ENCODE measurements around the gene P2RY8.
"Not testable (repeated sequence)": the region's sequence is repeated elsewhere in the genome, so short reads cannot be mapped to it uniquely, and the experiment has no call there.

Gene P2RY8, protein sequence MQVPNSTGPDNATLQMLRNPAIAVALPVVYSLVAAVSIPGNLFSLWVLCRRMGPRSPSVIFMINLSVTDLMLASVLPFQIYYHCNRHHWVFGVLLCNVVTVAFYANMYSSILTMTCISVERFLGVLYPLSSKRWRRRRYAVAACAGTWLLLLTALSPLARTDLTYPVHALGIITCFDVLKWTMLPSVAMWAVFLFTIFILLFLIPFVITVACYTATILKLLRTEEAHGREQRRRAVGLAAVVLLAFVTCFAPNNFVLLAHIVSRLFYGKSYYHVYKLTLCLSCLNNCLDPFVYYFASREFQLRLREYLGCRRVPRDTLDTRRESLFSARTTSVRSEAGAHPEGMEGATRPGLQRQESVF
- 72.0 to 523 reads per million in 2 experiments for total RNA-seq

DNA sequence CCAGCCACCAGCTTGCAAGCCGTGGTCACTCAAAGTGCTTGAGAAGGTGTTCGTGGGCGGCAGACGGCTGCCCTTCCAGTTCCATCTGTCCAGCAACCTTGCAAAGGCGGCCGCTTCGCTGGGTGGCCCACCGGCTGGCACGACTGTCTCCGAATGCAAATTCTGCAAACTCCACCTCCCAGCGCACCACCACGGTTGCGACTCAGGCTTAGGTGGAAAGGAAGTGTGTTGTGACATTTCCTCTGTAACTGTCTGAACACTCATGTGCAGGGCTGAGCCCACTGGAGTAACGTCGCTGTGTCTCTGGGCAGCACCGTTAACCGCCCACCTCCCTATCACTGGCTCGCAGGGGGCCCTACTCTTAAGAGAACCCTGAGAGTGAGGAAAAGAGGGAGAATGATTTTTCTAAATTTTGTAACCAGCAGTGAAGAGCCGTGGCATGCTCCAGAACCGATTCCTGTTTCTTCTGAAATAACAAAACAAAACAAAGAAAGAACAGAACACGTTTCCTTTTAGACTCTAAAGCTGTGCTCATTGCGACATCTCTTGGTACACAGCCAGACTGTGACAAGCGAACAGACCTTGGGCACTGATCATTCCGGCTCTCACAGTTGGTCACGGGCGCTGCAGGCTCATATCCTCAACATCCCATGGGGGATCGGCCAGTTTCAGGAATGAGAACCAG, at the start of gene P2RY8:
TSS of gene P2RY8 (minus strand) at position 155 of the 685 bp plus-strand sequence. CDS start 70,627 bp downstream, outside the sequence.
- peak; percentile 62 for DNase-seq (ENCODE audit: low read depth)

DNA sequence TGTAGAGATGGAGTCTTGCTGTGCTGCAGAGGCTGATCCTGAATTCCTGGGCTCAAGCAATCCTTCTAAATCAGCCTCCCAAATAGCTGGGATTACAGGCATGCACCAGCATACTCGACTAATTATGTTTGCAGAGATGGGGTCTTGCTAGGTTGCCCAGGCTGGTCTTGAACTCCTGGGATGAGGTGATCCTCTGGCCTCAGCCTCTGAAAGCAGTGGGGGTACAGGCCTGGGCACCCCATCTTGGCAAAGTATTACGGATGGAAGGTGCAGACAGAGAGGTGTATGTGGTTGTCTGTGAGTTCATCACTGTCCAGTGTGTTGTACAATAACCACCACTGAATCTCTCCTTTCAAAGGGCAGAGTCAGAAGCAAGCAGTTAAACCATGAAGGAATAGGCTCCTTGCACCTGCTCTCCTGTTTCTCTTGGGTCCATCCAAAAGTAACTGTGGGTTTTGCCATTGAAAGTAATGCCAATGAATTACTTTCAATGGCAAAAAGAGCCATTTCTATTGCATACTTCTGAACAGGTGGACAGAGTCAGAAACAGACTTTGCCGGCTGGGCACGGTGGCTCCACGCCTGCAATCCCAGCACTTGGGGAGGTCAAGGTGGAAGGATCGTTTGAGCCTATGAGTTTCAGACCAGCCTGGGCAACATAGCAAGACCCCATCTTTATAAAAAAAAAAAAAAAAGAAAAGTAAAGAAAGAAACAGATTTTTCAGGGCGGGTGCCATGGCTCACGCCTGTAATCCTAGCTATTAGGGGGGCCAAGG, 47.4 kb upstream of the P2RY8 start:
- no peak for DNase-seq (ENCODE audit: low read depth)

DNA sequence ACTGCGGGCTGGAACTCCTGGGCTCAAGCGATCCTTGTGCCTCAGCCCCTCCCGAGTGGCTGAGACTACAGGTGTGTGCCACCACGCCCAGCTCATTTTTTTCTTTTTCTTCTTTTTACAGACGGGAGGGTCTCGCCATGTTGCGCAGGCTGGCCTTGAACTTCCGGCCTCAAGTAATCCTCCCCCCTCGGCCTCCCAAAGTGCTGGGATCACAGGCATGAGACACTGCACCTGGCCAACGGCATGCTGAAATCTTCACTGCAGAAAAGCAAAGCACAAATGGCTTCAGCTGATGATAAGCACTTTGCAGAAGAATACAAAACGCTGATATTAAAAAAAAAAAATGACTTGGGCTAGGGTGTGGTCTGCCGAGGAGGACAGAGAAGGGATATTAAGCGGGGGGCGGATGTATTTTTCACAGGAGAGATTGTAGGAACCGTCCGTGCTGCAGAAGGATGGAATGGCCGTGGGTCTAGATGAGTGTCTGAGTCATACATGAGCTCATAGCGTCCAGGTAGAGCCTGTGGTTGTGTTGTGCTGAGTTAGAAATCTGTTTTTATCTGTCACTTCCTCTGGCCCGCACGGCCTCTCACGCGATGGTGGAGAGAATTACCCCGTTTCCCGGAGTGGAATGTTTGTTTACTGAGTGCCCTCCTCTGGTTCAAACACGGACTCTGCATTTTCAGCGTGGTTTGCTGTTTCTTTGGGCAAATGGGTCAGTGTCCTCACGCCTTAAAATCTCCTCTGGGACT, 45.9 kb upstream of the P2RY8 start:
- DNase-seq (ENCODE audit: low read depth): no peak

DNA sequence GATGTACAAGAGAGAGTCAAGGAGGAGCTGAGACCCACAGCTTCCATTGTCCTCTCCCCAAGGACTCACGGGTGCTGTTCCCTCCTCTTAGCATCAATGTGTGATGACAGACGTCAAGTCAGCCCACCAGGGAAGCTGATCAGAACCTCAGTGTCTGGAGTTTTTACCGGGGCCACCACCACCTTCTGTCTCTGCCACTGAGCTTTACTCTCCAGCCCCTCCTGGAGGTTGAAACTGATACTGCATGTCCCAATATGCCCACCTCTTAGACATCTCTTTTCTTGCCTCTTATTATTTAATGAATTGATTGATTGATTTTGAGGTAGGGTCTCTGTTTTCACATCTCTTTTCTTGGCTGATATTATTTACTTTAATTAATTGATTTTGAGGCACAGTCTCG, 44.1 kb upstream of the P2RY8 start:
- peak; percentile 56 for DNase-seq (ENCODE audit: low read depth)

DNA sequence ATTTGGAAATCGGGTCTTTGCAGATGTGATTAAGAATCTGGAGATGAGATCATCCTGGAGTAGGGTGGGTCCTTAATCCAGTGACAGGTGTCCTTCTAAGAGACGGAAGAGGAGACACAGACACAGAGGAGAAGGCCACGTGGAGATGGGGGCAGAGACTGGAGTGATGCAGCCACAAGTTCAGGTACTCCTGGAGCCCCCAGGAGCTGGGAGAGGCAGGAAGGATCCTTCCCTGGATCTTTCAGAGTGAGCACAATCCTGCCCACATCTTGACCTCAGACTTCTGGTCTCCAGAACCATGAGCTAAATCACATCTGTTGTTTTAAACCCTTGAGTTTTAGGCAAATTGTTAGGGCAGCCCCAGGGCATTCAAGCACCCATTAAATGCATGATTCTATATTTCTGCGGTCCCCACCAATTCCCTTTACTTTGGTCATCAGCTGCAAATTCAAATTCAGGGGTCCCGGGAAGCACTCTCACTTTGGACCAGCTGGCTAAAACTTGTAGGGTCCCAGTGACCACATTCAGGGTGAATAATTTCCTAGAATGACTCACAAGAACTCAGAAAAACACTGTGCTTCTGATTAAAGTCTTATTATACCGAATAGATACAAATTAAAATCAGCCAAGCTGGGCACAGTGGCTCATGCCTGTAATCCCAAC, 41.7 kb upstream of the P2RY8 start:
- DNase-seq (ENCODE audit: low read depth): no peak

DNA sequence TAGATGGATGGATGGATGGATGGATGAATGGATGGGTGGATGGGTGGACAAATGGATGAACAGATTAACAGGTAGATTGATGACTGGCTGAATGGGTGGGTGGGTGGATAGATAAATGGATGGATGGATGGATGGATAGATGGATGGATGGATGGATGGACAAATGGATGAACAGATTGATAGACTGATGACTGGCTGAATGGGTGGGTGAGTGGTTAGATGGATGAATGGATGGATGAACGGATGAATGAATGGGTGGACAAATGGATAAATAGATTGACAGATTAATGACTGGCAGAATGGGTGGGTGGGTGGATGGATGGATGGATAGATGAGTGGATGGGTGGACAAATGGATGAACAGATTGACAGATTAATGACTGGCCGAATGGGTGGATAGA, 40.9 kb upstream of the P2RY8 start:
- DNase-seq (ENCODE audit: low read depth): no peak

DNA sequence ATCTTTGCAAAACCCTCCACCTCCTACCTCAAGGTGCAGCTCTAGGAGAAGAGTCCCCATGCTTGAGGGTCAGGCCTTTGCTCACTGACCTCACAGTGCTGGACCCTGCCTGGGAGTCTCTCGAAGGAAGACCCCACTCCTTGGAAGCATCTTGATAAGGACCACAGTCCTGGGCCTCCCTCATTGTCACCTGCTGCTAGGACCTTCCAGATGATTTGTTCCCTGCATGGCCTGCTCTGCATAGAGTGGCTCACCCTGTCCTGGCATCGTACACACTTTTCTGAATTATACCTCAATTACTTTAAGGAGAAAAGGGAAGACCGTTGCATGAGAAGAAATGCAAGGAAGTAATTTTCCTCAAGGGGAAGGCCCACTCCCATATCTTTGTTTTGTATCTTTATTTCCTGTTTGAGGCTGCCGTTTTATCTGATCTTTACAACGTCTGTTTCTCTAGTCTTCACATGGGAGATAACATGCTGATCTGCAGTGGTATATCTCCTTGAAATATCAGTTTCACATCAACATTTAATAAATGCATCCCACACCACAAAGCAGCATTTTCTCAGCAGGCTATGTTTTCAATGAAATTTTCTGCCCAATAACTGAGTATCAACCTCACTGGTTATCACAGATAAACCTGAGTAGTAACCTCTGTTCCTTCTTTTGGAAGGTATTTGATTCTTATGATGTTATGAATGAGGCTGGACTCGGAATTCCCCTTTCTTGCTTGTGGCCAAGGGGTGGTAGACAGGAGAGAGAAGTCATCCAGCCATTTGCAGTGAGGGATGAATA, 39.4 kb upstream of the P2RY8 start:
- DNase-seq (ENCODE audit: low read depth): no peak

DNA sequence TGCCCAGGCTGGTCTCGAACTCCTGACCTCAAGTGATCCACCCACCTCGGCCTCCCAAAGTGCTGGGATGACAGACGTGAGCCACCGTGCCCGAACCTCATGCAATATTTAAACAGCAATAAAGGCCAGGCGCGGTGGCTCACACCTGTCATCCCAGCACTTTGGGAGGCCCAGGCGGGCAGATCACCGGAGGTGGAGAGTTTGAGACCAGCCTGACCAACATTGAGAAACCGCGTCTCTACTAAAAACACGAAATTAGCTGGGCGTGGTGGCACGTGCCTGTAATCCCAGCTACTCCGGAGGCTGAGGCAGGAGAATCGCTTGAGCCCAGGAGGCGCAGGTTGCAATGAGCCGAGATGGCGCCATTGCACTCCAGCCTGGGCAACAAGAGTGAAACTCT, 37.2 kb upstream of the P2RY8 start:
- DNase-seq (ENCODE audit: low read depth): not testable (repeated sequence)

DNA sequence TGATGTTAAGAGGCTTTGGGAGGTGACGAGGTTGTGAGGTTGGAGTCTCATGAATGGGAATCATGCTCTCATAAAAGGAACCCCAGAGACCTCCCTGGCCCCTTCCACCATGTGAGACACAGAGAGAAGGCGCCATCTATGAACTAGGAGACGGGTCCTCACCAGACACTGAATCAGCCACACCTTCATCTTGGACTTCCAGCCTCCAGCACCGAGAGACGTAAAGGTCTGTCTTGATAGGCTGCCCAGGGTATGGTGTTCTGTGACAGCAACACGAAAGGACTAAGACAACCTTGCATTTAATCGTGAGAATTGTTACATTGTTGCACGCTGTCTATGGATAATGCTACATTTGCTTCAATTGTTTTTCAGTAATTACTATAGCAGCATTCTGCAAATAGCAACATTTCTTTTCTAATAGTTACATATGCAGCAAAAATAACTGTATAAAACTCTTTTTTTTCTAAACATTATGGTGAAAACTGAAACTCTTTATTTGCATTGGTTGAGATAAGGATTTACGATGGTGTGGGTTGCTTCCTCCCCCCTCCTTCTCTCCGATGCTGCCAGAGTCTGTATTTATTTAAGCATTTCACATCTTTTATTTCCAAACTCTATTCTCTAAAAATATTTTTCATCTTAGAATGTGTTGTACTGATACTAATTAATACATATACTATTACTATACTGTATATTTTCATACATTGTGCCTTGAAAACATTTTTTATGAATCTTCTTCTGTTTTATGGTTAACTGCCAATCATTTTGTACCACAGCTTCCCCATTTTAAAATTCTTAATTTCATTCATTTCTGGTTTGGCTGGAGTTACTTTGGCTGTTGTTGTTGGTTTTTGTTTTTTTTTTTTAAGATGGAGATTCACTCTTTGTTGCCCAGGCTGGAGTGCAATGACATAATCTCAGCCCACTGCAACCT, 28.0 kb upstream of the P2RY8 start:
- DNase-seq (ENCODE audit: low read depth): no peak

DNA sequence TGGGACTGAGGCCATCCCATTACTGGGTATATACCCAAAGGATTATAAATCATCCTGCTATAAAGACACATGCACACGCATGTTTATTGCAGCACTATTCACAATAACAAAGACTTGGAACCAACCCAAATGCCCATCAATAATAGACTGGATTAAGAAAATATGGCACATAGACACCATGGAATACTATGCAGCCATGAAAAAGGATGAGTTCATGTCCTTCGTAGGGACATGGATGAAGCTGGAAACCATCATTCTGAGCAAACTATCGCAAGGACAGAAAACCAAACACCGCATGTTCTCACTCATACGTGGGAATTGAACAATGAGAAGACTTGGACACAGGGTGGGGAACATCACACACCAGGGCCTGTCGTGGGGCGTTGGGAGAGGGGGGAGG, 27.1 kb upstream of the P2RY8 start:
- DNase-seq (ENCODE audit: low read depth): not testable (repeated sequence)

DNA sequence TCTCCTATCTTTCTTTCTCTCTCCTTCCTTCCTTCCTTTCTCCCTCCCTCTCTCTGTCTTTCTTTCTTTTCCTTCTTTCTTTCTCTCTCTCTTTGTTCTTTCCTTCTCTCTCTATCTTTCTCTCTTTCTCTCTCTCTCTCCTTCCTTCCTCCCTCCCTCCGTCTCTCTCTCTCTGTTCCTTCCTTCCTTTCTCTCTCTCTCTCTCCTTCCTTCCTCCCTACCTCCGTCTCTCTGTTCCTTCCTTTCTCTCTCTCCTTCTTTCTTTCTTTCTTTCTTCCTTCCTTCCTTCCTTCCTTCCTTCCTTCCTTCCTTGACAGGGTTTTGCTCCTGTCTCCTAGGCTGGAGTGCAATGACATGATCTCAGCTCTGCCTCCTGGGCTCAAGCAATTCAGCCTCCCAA, 24.2 kb upstream of the P2RY8 start:
- no peak for DNase-seq (ENCODE audit: low read depth)

DNA sequence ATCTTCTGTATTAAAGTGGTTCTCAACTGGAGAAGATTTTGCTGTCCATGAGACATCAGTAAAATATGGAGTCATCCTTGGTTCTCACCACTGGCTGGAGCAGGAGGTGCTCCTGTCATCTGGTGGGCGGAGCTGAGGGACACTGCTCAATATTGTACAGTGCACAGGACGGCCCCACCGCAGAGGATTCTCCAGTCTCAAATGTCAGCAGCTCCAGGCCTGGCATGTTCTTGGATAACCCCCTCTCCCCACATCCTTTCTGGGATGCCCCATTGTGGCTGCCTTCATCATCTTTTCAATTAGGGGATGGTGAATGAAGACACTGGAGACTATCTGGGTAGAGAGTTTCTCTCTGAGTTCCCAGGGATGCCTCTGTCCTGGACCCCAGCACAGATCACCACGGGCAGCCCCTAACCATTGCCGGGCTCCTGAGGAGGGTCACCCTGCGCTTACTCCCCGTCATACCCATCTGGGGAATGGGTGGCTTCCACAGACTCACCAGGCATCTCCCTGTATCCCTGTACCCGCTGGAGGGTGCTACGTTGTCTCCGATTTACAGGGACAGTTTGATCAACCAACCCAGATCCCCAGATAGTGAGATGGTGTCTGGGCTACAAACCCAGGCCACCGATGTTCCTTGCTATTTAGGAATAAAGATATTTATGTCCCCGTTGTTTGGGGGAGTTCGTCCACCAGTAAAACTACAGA, 21.9 kb upstream of the P2RY8 start:
- DNase-seq (ENCODE audit: low read depth): no peak

DNA sequence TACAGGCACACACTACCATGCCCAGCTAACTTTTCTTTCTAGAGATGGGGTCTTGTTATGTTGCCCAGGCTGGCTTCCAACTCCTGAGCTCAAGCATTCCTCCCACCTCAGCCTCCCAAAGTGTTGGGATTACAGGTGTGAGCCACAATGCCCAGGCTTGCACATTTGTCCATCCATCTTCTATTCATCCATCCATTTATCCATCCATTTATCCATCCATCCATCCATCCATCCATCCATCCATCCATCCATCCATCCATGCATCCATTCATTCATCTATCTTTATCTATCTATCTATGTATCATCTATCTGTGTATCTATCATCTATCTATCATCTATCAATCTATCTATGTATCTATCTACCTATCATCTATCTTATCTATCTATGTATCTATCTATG, 20.5 kb upstream of the P2RY8 start:
- not testable (repeated sequence) for DNase-seq (ENCODE audit: low read depth)

DNA sequence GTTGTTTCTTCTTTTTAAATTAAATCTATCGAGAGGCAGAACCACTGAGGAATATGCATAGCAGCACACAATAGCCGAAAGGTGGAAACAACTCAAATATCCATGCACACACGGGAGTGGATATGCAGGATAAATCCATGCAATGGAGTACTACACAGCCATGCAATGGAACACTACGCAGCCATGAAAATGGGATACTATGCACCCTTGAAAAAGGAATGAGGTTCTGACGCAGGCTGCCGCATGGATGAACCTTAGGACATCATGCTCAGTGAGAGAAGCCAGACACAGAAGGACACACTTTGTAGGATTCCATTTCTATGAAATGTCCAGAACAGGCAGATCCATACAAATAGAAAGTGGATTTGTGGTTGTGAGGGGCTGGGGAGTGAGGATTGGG, 18.4 kb upstream of the P2RY8 start:
- DNase-seq (ENCODE audit: low read depth): no peak

DNA sequence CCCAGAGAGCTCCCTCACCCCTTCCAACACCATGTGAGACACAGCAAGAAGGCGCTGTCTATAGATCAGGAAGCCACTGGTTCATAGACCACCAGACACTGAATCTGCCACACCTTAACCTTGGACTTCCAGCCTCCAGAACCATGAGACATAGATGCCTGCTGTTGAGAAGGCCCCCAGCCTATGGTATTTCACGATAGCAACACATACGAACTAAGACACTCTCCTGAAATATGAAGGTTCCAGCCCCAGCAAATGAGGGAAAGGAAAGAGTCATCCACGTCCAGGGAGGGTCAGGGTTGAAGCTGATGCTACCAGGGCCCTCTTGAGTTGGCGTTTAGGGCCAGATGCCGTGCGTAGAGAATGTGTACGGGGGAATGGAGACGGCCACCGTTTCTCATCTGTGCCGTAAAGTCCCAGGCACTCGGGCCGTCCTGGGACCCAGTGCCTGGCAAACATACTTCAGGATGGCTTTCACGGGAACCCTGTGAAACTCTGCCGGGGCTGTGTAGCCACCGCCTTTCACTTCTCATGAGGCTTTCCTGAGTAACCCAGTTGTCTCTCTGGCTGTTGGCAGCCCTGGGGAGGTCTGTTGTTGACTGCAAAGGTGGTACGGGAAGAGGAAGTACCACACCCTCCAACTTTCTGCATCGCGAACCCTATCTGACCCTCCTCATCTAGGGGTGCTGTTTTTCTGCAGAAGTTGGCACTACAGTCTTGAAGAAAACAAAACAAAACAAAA, 17.7 kb upstream of the P2RY8 start:
- DNase-seq (ENCODE audit: low read depth): peak; percentile 25

DNA sequence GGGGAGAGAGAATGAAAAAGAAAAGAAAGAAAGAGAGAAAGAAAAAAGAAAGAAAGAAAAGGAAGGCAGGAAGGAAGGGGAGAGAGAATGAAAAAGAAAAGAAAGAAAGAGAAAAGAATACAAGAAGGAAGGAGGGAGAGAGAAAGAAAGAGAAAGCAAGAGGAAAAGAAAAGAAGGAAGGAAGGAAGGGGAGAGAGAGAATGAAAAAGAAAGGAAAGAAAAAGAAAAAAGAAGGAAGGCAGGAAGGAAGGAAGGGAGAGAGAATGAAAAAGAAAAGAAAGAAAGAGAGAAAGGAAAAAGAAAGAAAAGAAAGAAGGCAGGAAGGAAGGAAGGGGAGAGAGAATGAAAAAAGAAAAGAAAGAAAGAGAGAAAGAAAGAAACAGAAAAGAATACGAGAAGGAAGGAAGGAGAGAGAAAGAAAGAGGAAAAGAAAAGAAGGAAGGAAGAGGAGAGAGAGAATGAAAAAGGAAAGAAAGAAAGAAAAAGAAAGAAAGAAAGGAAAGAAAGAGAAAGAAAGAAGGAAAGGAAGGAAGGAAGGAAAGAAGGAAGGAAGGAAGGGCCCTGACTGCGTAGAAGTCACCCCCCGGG, 15.1 kb upstream of the P2RY8 start:
- DNase-seq (ENCODE audit: low read depth): no peak

DNA sequence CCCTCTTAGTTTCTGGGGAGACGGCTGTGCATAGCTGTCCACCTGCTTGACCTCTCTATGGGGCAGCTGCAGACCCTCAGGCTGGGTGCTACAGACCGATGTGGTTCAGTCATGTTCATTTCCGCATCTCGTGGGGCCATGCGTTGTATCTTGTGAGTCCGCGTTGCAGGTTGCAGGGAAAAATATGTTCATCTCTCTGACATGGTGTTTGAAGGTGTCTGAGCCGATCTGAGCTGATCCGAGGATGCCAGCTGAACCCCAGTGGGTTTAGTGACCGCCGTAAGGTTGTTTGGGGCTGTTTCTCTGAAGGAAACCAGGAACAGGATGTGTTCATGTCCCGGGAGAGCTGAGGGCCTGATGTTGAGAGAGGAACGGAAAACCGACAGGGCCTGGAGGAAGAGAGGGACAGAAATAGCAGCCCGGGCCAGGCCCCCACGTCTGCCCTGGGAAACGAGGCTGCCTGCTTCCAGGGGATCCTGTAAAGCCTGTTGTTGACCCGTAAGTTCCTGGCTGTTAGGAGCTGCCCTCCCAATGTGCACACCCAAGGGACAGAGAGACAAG, 9.8 kb upstream of the P2RY8 start:
- no peak for DNase-seq (ENCODE audit: low read depth)
